Measurements from ENCODE around the gene TF. TPM values are rescaled to one million over a fixed set of nuclear protein-coding genes. Genes with fewer than 3 reads are reported as not detected.

The TF gene
- total and polyA plus RNA-seq, 8 donors: 1.1 to 30.7 (median 5.6) TPM

DNA sequence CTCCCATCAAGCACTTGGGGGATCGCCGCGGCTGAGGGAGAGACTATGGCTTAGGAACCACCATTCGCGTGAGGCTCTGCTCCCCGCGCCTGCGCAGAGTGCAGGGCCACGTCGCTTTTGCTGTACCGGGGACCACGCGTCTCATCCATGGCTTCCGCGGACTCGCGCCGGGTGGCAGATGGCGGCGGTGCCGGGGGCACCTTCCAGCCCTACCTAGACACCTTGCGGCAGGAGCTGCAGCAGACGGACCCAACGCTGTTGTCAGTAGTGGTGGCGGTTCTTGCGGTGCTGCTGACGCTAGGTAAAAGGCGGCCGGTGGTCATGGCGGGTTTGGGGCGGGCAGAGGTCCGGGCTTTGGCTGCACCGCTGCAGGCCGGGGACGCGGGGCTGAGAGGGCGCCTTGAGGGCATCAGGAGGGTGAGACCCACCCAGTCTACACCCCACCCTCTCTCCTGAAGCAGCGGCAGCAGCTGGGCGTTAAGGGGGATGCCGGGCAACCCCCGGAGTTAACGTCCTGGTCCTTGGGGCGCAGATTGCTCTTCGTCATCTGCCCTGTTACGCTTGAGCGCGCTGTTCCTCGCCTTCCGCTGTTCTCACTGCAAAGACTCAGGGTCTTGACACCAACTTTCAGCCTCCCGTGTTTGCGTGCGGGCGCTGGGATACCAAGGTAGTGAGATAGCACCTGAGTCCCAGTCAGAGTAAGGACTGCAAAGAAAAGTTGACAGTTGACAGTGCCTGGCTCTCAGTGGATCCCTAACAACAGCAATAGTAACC lies 59.7 kb downstream of the TF start, which contains the start of gene SRPRB:
SRPRB (plus strand) TSS at position 114 of the 774 bp plus-strand sequence; CDS start at position 148, 34 bp downstream.
- DNase-seq (peak; percentile 94 to 99 (median 96)), FAIRE-seq (no peak), ATAC-seq (peak; percentile 98 to 100 (median 99))
- Histone ChIP-seq H3K27me3 (no peaks in the 10 kb centered on the region), H3K27ac (peak within 1 kb of the TSS; percentile 75 to 92 (median 88)), H3K4me1 (peaks cover 0 to 23% (median 12%) of the 10 kb centered on the region in 3 donors), H3K9me3 (no peaks in the 10 kb centered on the region), H3K36me3 (peaks cover 0 to 5% (median 0%) of the 10 kb centered on the region in 3 donors), H3K4me3 (peak within 1 kb of the TSS; percentile 65 to 93 (median 80))
- intact Hi-C loops (cut with DNase I): no loop called here
- TF ChIP-seq, protein P1, sequence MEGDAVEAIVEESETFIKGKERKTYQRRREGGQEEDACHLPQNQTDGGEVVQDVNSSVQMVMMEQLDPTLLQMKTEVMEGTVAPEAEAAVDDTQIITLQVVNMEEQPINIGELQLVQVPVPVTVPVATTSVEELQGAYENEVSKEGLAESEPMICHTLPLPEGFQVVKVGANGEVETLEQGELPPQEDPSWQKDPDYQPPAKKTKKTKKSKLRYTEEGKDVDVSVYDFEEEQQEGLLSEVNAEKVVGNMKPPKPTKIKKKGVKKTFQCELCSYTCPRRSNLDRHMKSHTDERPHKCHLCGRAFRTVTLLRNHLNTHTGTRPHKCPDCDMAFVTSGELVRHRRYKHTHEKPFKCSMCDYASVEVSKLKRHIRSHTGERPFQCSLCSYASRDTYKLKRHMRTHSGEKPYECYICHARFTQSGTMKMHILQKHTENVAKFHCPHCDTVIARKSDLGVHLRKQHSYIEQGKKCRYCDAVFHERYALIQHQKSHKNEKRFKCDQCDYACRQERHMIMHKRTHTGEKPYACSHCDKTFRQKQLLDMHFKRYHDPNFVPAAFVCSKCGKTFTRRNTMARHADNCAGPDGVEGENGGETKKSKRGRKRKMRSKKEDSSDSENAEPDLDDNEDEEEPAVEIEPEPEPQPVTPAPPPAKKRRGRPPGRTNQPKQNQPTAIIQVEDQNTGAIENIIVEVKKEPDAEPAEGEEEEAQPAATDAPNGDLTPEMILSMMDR (IDR thresholded peaks at IDR 0.05): no peak
- 1% methylated on average over 52 to 53 of the region's 53 CpGs for WGBS, 2 donors

DNA sequence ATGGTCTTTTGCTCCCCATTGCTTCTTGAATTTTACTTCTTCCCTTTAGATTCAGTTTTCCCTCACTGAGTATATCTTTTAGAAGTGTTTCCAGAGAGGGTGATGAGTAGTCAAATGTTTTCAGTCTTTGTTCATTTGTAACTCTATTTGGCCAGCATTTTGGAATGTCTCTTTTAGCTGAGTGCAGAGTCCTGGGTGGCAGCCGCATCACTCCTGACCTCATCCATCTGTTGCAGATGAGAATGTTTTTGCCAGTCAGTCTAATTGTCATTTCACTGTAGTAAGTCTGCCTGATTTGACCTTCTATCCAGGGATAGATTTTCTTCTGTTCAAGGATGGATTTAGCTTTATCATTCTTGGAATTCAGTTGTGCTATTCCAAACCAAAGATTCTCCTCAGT lies 66.7 kb downstream of the TF start:
- DNase-seq: no peak
- TF ChIP-seq, protein P1 (IDR thresholded peaks at IDR 0.05): no peak
- intact Hi-C loops (cut with DNase I): no loop called here
- no peak overlapping the region for H3K4me3 ChIP-seq
- H3K27ac ChIP-seq: no peak overlapping the region
- H3K4me1 ChIP-seq: peaks cover 0 to 27% (median 17%) of the 10 kb centered on the region in 3 donors
- ATAC-seq: no peak
- no peaks in the 10 kb centered on the region for H3K9me3 ChIP-seq
- WGBS, 2 donors: 67 to 83% methylated on average over 1 of the region's 1 CpG
- H3K27me3 ChIP-seq: no peaks in the 10 kb centered on the region
- H3K36me3 ChIP-seq: peaks cover 0 to 29% (median 11%) of the 10 kb centered on the region in 3 donors
- FAIRE-seq: no peak

DNA sequence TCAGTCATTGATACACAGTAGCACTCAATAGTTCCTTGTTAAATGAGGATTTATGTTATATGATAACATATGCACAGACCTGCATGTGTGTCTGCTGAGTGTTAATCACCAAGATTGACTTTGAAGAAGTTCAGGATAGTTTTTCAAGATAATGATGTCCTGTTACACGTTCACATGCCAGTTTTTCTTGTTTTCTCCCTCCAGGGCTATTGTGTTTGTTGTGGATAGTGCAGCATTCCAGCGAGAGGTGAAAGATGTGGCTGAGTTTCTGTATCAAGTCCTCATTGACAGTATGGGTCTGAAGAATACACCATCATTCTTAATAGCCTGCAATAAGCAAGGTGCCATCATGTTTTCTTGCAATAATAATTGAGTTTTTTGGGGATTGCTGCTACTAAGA lies 69.2 kb downstream of the TF start:
- ATAC-seq (no peak), DNase-seq (no peak), FAIRE-seq (no peak)
- TF ChIP-seq, protein P1 (IDR thresholded peaks at IDR 0.05): no peak
- no peak overlapping the region for H3K27ac ChIP-seq
- WGBS, 2 donors: 63 to 67% methylated on average over 2 of the region's 2 CpGs
- H3K36me3 ChIP-seq: peaks cover 11 to 38% (median 17%) of the 10 kb centered on the region in 3 donors
- peaks cover 0 to 12% (median 9%) of the 10 kb centered on the region in 3 donors for H3K4me1 ChIP-seq
- no peak overlapping the region for H3K4me3 ChIP-seq
- no peaks in the 10 kb centered on the region for H3K9me3 ChIP-seq
- intact Hi-C loops (cut with DNase I): no loop called here
- no peaks in the 10 kb centered on the region for H3K27me3 ChIP-seq

DNA sequence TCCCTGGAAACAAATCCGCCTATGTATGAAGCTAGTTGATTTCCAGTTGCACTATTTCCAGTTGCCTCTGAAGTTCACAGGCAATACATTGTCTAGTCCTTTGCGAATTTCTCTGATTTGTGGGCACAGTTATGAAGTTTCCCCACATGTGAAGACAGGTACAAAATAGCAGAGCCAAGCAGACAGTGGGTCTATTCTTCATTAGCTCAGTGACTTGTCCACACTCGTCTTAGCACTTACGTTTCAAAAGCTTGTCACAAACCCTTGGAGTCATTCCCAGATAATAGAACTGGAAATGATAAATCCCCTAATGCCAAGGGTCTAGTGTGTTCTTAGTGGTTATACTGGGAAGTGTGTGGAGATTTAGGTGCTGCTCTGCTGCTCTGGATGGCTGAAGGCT lies 73.9 kb downstream of the TF start:
- WGBS, 2 donors: 73 to 75% methylated on average over 4 of the region's 4 CpGs
- ATAC-seq: no peak
- Histone ChIP-seq H3K4me3 (no peak overlapping the region), H3K4me1 (peaks cover 0 to 6% (median 0%) of the 10 kb centered on the region in 3 donors), H3K36me3 (peaks cover 12 to 43% (median 22%) of the 10 kb centered on the region in 3 donors), H3K9me3 (no peaks in the 10 kb centered on the region), H3K27ac (no peak overlapping the region), H3K27me3 (no peaks in the 10 kb centered on the region)
- DNase-seq: no peak
- intact Hi-C loops (cut with DNase I): loop anchor here in 1 of 3 donors (5.0 kb wide), 1 partner anchor 107 kb away; no protein-coding TSS in a partner anchor
- FAIRE-seq: no peak
- TF ChIP-seq, protein P1 (IDR thresholded peaks at IDR 0.05): no peak

Measured in pancreas (tissue), 10 donors.